SK-N-SH (cell line): ENCODE measurements around the gene SYNGR3. TPM values are rescaled to one million over a fixed set of nuclear protein-coding genes. Genes with fewer than 3 reads are reported as not detected.

ENCODE experiments used
- CTCF ChIA-PET: fragments of 300-600, 350-600 bp; formaldehyde crosslinking; extraction: SDS; loops from one replicate; lab custom pipeline; 2021; lab: Yijun Ruan, JAX
- POLR2A ChIA-PET: fragments of 350-600 bp; sonication (Branson Sonifier 250); formaldehyde crosslinking; extraction: SDS; loops from one replicate; lab custom pipeline; 2020; ENCODE audit warnings: antibody characterized with exemption, inconsistent platforms; lab: Yijun Ruan, JAX
- DNase-seq: peaks from one replicate; pipeline ENCODE4 v3.0.0; 2012
- H2AFZ ChIP-seq: fragments of 200-600 bp; sonication (generic); 2 replicates; pipeline ENCODE4 v1.8.1; 2016; ENCODE audit warnings: antibody characterized with exemption, mild to moderate bottlenecking, low read depth
- H3F3A ChIP-seq: fragments of 200-600 bp; sonication (generic); replicated peaks from 2 replicates; pipeline ENCODE3; 2016; ENCODE audit warnings: antibody characterized with exemption, mild to moderate bottlenecking; ENCODE audit not compliant: insufficient read depth
- H3K27ac ChIP-seq, 2 experiments: fragments of 200-500 bp in 1 of 2; fragments of 200-600 bp in 1 of 2; sonication (Bioruptor generic) in 1 of 2; sonication (generic), shearing (Covaris generic) in 1 of 2; 2 replicates each; pipeline versions ENCODE4 v1.5.1 to v1.6.1; 2014 to 2016; ENCODE audit warnings: low read depth in 2 of 2, inconsistent platforms in 1 of 2, low read length in 1 of 2, mild to moderate bottlenecking in 1 of 2, mixed read lengths in 1 of 2
- H3K27me3 ChIP-seq: fragments of 200-600 bp; sonication (generic), shearing (Covaris generic); 2 replicates; pipeline ENCODE4 v1.6.1; 2016; ENCODE audit warnings: mixed run types; ENCODE audit not compliant: insufficient read depth
- H3K36me3 ChIP-seq, 2 experiments: fragments of 200-500 bp in 1 of 2; fragments of 200-600 bp in 1 of 2; sonication (Bioruptor generic) in 1 of 2; sonication (generic) in 1 of 2; replicated peaks in 1 of 2; 2 replicates each; pipeline versions ENCODE3 to v1.5.1; 2014 to 2016; ENCODE audit warnings: low read length in 1 of 2, mild to moderate bottlenecking in 1 of 2; ENCODE audit not compliant: insufficient read depth in 2 of 2, control insufficient read depth in 1 of 2
- H3K4me1 ChIP-seq, 2 experiments: fragments of 200-500 bp in 1 of 2; fragments of 200-600 bp in 1 of 2; sonication (Bioruptor generic) in 1 of 2; sonication (generic), shearing (Covaris generic) in 1 of 2; 2 replicates each; pipeline versions ENCODE4 v1.5.1 to v1.6.1; 2014 to 2016; ENCODE audit warnings: low read depth in 1 of 2, low read length in 1 of 2, mixed run types in 1 of 2; ENCODE audit not compliant: insufficient read depth in 2 of 2, control insufficient read depth in 1 of 2
- H3K4me2 ChIP-seq: fragments of 200-600 bp; sonication (generic), shearing (Covaris generic); 2 replicates; pipeline ENCODE4 v1.6.1; 2017; ENCODE audit warnings: mixed run types
- H3K4me3 ChIP-seq, 2 experiments: fragments of 200-500 bp in 1 of 2; fragments of 200-600 bp in 1 of 2; sonication (Bioruptor generic) in 1 of 2; sonication (generic), shearing (Covaris generic) in 1 of 2; 2 replicates each; pipeline versions ENCODE4 v1.5.1 to v1.8.1; 2014 to 2016; ENCODE audit warnings: low read depth in 2 of 2, inconsistent platforms in 1 of 2, low read length in 1 of 2, mild to moderate bottlenecking in 1 of 2, mixed read lengths in 1 of 2, moderate library complexity in 1 of 2
- H3K79me2 ChIP-seq: fragments of 200-600 bp; sonication (generic); 2 replicates; pipeline ENCODE4 v1.8.1; 2017; ENCODE audit warnings: mild to moderate bottlenecking; ENCODE audit not compliant: insufficient read depth
- H3K9ac ChIP-seq: fragments of 200-600 bp; sonication (generic); 2 replicates; pipeline ENCODE4 v1.6.1; 2017; ENCODE audit warnings: mixed run types
- H3K9me2 ChIP-seq: fragments of 200-600 bp; sonication (generic); 2 replicates; pipeline ENCODE4 v1.6.1; 2017; ENCODE audit warnings: mixed run types
- H3K9me3 ChIP-seq: fragments of 200-600 bp; sonication (generic); 2 replicates; pipeline ENCODE4 v1.6.1; 2017; ENCODE audit warnings: mixed run types, mild to moderate bottlenecking, moderate library complexity
- H4K20me1 ChIP-seq: fragments of 200-600 bp; sonication (generic); 2 replicates; pipeline ENCODE4 v1.6.1; 2017; ENCODE audit warnings: mild to moderate bottlenecking, mixed run types; ENCODE audit not compliant: insufficient read depth
- EP300 ChIP-seq, 2 experiments: IDR thresholded peaks; 2 replicates each; pipeline versions ENCODE4 v1.4.0 to v1.6.1; 2012; ENCODE audit warnings: borderline replicate concordance in 1 of 2, low read depth in 1 of 2, low read length in 1 of 2
- IRF3 ChIP-seq: fragments of 150-350 bp; IDR thresholded peaks from 2 replicates; pipeline ENCODE4 v1.6.1; 2016; ENCODE audit warnings: mild to moderate bottlenecking, low read depth, low read length
- MAX ChIP-seq: IDR thresholded peaks from 2 replicates; pipeline ENCODE4 v1.4.0; 2012; ENCODE audit warnings: low read depth
- NRF1 ChIP-seq: IDR thresholded peaks from 2 replicates; pipeline ENCODE4 v1.6.1; 2012; ENCODE audit warnings: low read depth, mild to moderate bottlenecking, low read length
- POLR2AphosphoS5 ChIP-seq: IDR thresholded peaks from 2 replicates; pipeline ENCODE4 v1.6.1; 2012; ENCODE audit warnings: low read depth, low read length
- RAD21 ChIP-seq: IDR thresholded peaks from 2 replicates; pipeline ENCODE4 v1.6.1; 2012; ENCODE audit warnings: mild to moderate bottlenecking, low read length
- RCOR1 ChIP-seq: fragments of 150-350 bp; IDR thresholded peaks from 2 replicates; pipeline ENCODE4 v1.6.1; 2017; ENCODE audit warnings: antibody characterized with exemption, low read length
- SIN3A ChIP-seq: IDR thresholded peaks from 2 replicates; pipeline ENCODE4 v1.6.1; 2012; ENCODE audit warnings: low read depth, mild to moderate bottlenecking, low read length, moderate library complexity, borderline replicate concordance
- SMC3 ChIP-seq: IDR thresholded peaks from 2 replicates; pipeline ENCODE4 v1.6.1; 2012; ENCODE audit warnings: low read depth, low read length, improper control_type of control experiment
- TEAD4 ChIP-seq: IDR thresholded peaks from 2 replicates; pipeline ENCODE4 v1.4.0; 2012; ENCODE audit warnings: mild to moderate bottlenecking, borderline replicate concordance; ENCODE audit not compliant: insufficient read depth
- YY1 ChIP-seq: IDR thresholded peaks from 2 replicates; pipeline ENCODE4 v1.4.0; 2012; ENCODE audit warnings: low read depth, mild to moderate bottlenecking
- WGBS: methylation state at CpG from one replicate; pipeline ENCODE4 v1.1.6; 2017; ENCODE audit warnings: low lambda C conversion rate; 5-methylcytosine and 5-hydroxymethylcytosine counted together
- polyA plus RNA-seq, 3 experiments: library from polyadenylated mRNA; depleted of rRNA; stranded (reverse); fragments of >200 nt; gene quantifications; 2 replicates each; pipeline ENCODE4 v1.2.3, GENCODE V29; 2012
- TF ChIP-seq, protein P1 (sequence below): fragments of 200-600 bp; sonication (generic); IDR thresholded peaks from 2 replicates; pipeline ENCODE4 v1.6.1; 2017; ENCODE audit warnings: antibody characterized with exemption, mild to moderate bottlenecking, moderate library complexity

Gene SYNGR3
- polyA plus RNA-seq, 1 of the 3 experiments (the other 2 are of a cell fraction), result 10.7 TPM

GRCh38 chr16:2023092-2024031 is 33.6 kb downstream of the SYNGR3 start:
- Histone ChIP-seq H3K27ac (peak overlapping the region; percentile 65 to 86), H4K20me1 (peaks cover 8% of the 10 kb centered on the region; the same call in 1 of the 2 replicates), H3K4me1 (peaks cover 7 to 29% of the 10 kb centered on the region in 2 experiments; a peak in 2 of 4 replicates), H3K9ac (peak overlapping the region; percentile 59; the same call in 1 of the 2 replicates), H3K4me2 (peak overlapping the region; percentile 97), H3K4me3 (peak overlapping the region; percentile 40 to 65), H3K27me3 (peaks cover 4% of the 10 kb centered on the region; the same call in 1 of the 2 replicates), H3F3A (peaks cover 9% of the 10 kb centered on the region), H3K36me3 (no peaks in the 10 kb centered on the region), H3K9me3 (no peaks in the 10 kb centered on the region), H2AFZ (peak overlapping the region; percentile 93), H3K9me2 (no peaks in the 10 kb centered on the region), H3K79me2 (peaks cover 14% of the 10 kb centered on the region; the same call in 1 of the 2 replicates)
- CTCF ChIA-PET, result interaction anchor here (0.6 to 6.5 kb wide), 36 partner anchors 9 to 460 kb away, joined by 3 to 68 read pairs (median 5); partner anchors contain the start of genes NTHL1, PKD1, RAB26 and SYNGR3
- peak; percentile 97 for DNase-seq
- TF ChIP-seq IRF3 (no peak), TEAD4 (no peak), MAX (0 out of 2 replicates have a peak, but pooled peaks have one; percentile 18), SIN3A (no peak; the same call in 1 of the 2 replicates), EP300 (IDR thresholded peaks at IDR 0.05; ENCODE audit: borderline replicate concordance in 1 of 2, low read depth in 1 of 2, low read length in 1 of 2) (no peak), RAD21 (peak; percentile 94), RCOR1 (peak; percentile 24; the same call in 1 of the 2 replicates), SMC3 (peak; percentile 94), NRF1 (no peak), POLR2AphosphoS5 (peak; percentile 45; the same call in 1 of the 2 replicates), YY1 (no peak)
- TF ChIP-seq, protein P1, sequence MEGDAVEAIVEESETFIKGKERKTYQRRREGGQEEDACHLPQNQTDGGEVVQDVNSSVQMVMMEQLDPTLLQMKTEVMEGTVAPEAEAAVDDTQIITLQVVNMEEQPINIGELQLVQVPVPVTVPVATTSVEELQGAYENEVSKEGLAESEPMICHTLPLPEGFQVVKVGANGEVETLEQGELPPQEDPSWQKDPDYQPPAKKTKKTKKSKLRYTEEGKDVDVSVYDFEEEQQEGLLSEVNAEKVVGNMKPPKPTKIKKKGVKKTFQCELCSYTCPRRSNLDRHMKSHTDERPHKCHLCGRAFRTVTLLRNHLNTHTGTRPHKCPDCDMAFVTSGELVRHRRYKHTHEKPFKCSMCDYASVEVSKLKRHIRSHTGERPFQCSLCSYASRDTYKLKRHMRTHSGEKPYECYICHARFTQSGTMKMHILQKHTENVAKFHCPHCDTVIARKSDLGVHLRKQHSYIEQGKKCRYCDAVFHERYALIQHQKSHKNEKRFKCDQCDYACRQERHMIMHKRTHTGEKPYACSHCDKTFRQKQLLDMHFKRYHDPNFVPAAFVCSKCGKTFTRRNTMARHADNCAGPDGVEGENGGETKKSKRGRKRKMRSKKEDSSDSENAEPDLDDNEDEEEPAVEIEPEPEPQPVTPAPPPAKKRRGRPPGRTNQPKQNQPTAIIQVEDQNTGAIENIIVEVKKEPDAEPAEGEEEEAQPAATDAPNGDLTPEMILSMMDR, result peak; percentile 89
- POLR2A ChIA-PET, result interaction anchor here (0.7 to 1.5 kb wide), 4 partner anchors 19 to 132 kb away, joined by 3 to 6 read pairs (median 4); partner anchors contain the start of genes NTHL1, RPS2, TRAF7 and TSC2
- 32% methylated on average over 26 of the region's 53 CpGs for WGBS
